GM13976 (cell line): ENCODE data around the gene ARHGAP1.

Experiments used
- DNase-seq: peaks from one replicate; pipeline ENCODE4 v3.0.0; 2012; ENCODE audit warnings: low spot score
- CTCF ChIP-seq: IDR thresholded peaks from 2 replicates; pipeline ENCODE4 v1.5.1; 2012; ENCODE audit warnings: borderline replicate concordance, mild to moderate bottlenecking; ENCODE audit not compliant: insufficient read depth; ENCODE audit errors: extremely low read depth, missing control alignments, control extremely low read depth
- in situ Hi-C: fragments of 300-500 bp; cut with MboI; formaldehyde crosslinking; loops from one replicate; pipeline ENCODE4 v1.12.0; 2022; ENCODE audit warnings: low sequenced_read_pairs, mixed read lengths, inconsistent platforms; ENCODE audit not compliant: unreplicated experiment

The ARHGAP1 gene

GRCh38 chr11:46680164-46680760, 20.2 kb downstream of the ARHGAP1 start:
- in situ Hi-C loops = no loop called here
- no peak for DNase-seq
- no peak for TF ChIP-seq CTCF

GRCh38 chr11:46679241-46680163, 20.9 kb downstream of the ARHGAP1 start:
- no peak for TF ChIP-seq CTCF
- in situ Hi-C loops = no loop called here
- DNase-seq = no peak

GRCh38 chr11:46678741-46679130, 21.7 kb downstream of the ARHGAP1 start:
- DNase-seq = no peak
- no peak for TF ChIP-seq CTCF
- in situ Hi-C loops = no loop called here

GRCh38 chr11:46677991-46678740, 22.3 kb downstream of the ARHGAP1 start:
- TF ChIP-seq CTCF = no peak
- DNase-seq = no peak
- in situ Hi-C loops = no loop called here

GRCh38 chr11:46677169-46677568, 23.2 kb downstream of the ARHGAP1 start:
- DNase-seq = peak; percentile 34
- no peak for TF ChIP-seq CTCF
- in situ Hi-C loops = no loop called here

GRCh38 chr11:46676436-46677158, 23.8 kb downstream of the ARHGAP1 start:
- no peak for TF ChIP-seq CTCF
- in situ Hi-C loops = no loop called here
- peak; percentile 25 for DNase-seq
